Activated T-helper 17 cell treated with anti-CD3 and anti-CD28 coated beads, Interleukin-2, amount 50 U/mL, for 72 hours (primary cell): Measurements from ENCODE around the gene AMPD2. TPM values are rescaled to one million over a fixed set of nuclear protein-coding genes. Genes with fewer than 3 reads are reported as not detected.
A peak's percentile ranks its signal among the peaks of the same experiment; 100 is the strongest.

Experiments used
- ATAC-seq: fragments of 150-1000 bp; cut with Tn5 transposase; replicated peaks from 2 replicates; pipeline ENCODE4 v1.10.0; 2021; ENCODE audit warnings: mild to moderate bottlenecking, moderate library complexity
- H3K27ac Mint-ChIP-seq: one replicate; pipeline ENCODE4 v1.8.0; 2022; ENCODE audit warnings: mixed read lengths
- H3K27me3 Mint-ChIP-seq: one replicate; pipeline ENCODE4 v1.8.0; 2022; ENCODE audit warnings: mixed read lengths
- H3K36me3 Mint-ChIP-seq: one replicate; pipeline ENCODE4 v1.8.0; 2022; ENCODE audit warnings: low read depth, mild to moderate bottlenecking, mixed read lengths
- H3K4me1 Mint-ChIP-seq: one replicate; pipeline ENCODE4 v1.8.0; 2022; ENCODE audit warnings: mixed read lengths
- H3K4me3 Mint-ChIP-seq: one replicate; pipeline ENCODE4 v1.8.0; 2022; ENCODE audit warnings: mild to moderate bottlenecking, mixed read lengths
- H3K9me3 Mint-ChIP-seq: one replicate; pipeline ENCODE4 v1.8.0; 2022; ENCODE audit warnings: mixed read lengths
- total RNA-seq, 2 donors: library from RNA; stranded (reverse); gene quantifications; one replicate each; pipeline ENCODE4 v1.2.3, GENCODE V29; 2022

AMPD2 gene
- total RNA-seq, 2 donors from 2014 or later: 97.1 to 135 TPM

GRCh38 chr1:109622137-109622892 lies 2.7 kb downstream of the AMPD2 start:
- Mint-ChIP-seq H3K9me3 (no peaks in the 10 kb centered on the region), H3K4me3 (peak overlapping the region; percentile 97), H3K4me1 (peaks cover 27% of the 10 kb centered on the region), H3K36me3 (peaks cover 48% of the 10 kb centered on the region), H3K27ac (peak overlapping the region; percentile 99), H3K27me3 (no peaks in the 10 kb centered on the region)
- no peak for ATAC-seq

- Mint-ChIP-seq H3K9me3 (no peaks in the 10 kb centered on the region), H3K27ac (peak overlapping the region; percentile 99), H3K36me3 (peaks cover 54% of the 10 kb centered on the region), H3K4me1 (peaks cover 24% of the 10 kb centered on the region), H3K4me3 (peak overlapping the region; percentile 97), H3K27me3 (no peaks in the 10 kb centered on the region)
- no peak for ATAC-seq
These were observed 3.3 kb downstream of the AMPD2 start for GRCh38 chr1:109622895-109623294.

GRCh38 chr1:109623601-109624161 lies 4.0 kb downstream of the AMPD2 start:
- no peaks in the 10 kb centered on the region for H3K9me3 Mint-ChIP-seq
- H3K27me3 Mint-ChIP-seq: no peaks in the 10 kb centered on the region
- peak overlapping the region; percentile 97 for H3K4me3 Mint-ChIP-seq
- peaks cover 19% of the 10 kb centered on the region for H3K4me1 Mint-ChIP-seq
- peaks cover 62% of the 10 kb centered on the region for H3K36me3 Mint-ChIP-seq
- H3K27ac Mint-ChIP-seq: peak overlapping the region; percentile 99
- ATAC-seq: no peak

- H3K27ac Mint-ChIP-seq: peak overlapping the region; percentile 99
- H3K4me1 Mint-ChIP-seq: peaks cover 13% of the 10 kb centered on the region
- H3K36me3 Mint-ChIP-seq: peaks cover 65% of the 10 kb centered on the region
- H3K4me3 Mint-ChIP-seq: peak overlapping the region; percentile 97
- no peaks in the 10 kb centered on the region for H3K9me3 Mint-ChIP-seq
- no peaks in the 10 kb centered on the region for H3K27me3 Mint-ChIP-seq
- ATAC-seq: no peak
These were observed 4.8 kb downstream of the AMPD2 start for GRCh38 chr1:109624201-109625010.

- Mint-ChIP-seq H3K4me3 (no peak overlapping the region), H3K27ac (peak overlapping the region; percentile 74), H3K4me1 (peaks cover 16% of the 10 kb centered on the region), H3K9me3 (no peaks in the 10 kb centered on the region), H3K27me3 (no peaks in the 10 kb centered on the region), H3K36me3 (peaks cover 65% of the 10 kb centered on the region)
- ATAC-seq: no peak
These were observed 5.5 kb downstream of the AMPD2 start for GRCh38 chr1:109625176-109625575.

- H3K27ac Mint-ChIP-seq: peak overlapping the region; percentile 74
- ATAC-seq: no peak
These were observed 6.2 kb downstream of the AMPD2 start for GRCh38 chr1:109625601-109626560.

GRCh38 chr1:109626682-109627408 lies 7.2 kb downstream of the AMPD2 start:
- Mint-ChIP-seq H3K9me3 (no peaks in the 10 kb centered on the region), H3K27me3 (no peaks in the 10 kb centered on the region), H3K36me3 (peaks cover 62% of the 10 kb centered on the region), H3K4me1 (peaks cover 12% of the 10 kb centered on the region), H3K4me3 (no peak overlapping the region), H3K27ac (no peak overlapping the region)
- no peak for ATAC-seq

More at GRCh38 chr1:109625601-109626560, 6.2 kb downstream of the AMPD2 start:
- peaks cover 60% of the 10 kb centered on the region for H3K36me3 Mint-ChIP-seq
- no peak overlapping the region for H3K4me3 Mint-ChIP-seq
- no peaks in the 10 kb centered on the region for H3K27me3 Mint-ChIP-seq
- peaks cover 16% of the 10 kb centered on the region for H3K4me1 Mint-ChIP-seq
- no peaks in the 10 kb centered on the region for H3K9me3 Mint-ChIP-seq

GRCh38 chr1:109627692-109628399 lies 8.2 kb downstream of the AMPD2 start:
- Mint-ChIP-seq H3K36me3 (peaks cover 62% of the 10 kb centered on the region), H3K27me3 (no peaks in the 10 kb centered on the region), H3K4me3 (no peak overlapping the region), H3K27ac (no peak overlapping the region), H3K9me3 (no peaks in the 10 kb centered on the region), H3K4me1 (peaks cover 7% of the 10 kb centered on the region)
- no peak for ATAC-seq

- Mint-ChIP-seq H3K4me3 (no peak overlapping the region), H3K9me3 (no peaks in the 10 kb centered on the region), H3K27ac (no peak overlapping the region), H3K4me1 (peaks cover 4% of the 10 kb centered on the region), H3K36me3 (peaks cover 62% of the 10 kb centered on the region), H3K27me3 (no peaks in the 10 kb centered on the region)
- peak; percentile 45 for ATAC-seq
These were observed 9.1 kb downstream of the AMPD2 start for GRCh38 chr1:109628540-109629321.

- H3K9me3 Mint-ChIP-seq: no peaks in the 10 kb centered on the region
- H3K4me1 Mint-ChIP-seq: peaks cover 7% of the 10 kb centered on the region
- peaks cover 62% of the 10 kb centered on the region for H3K36me3 Mint-ChIP-seq
- H3K27me3 Mint-ChIP-seq: no peaks in the 10 kb centered on the region
- no peak overlapping the region for H3K27ac Mint-ChIP-seq
- no peak overlapping the region for H3K4me3 Mint-ChIP-seq
- ATAC-seq: no peak
These were observed 9.9 kb downstream of the AMPD2 start for GRCh38 chr1:109629372-109630030.

GRCh38 chr1:109630081-109630897 lies 10.7 kb downstream of the AMPD2 start:
- Mint-ChIP-seq H3K4me1 (peaks cover 15% of the 10 kb centered on the region), H3K9me3 (no peaks in the 10 kb centered on the region), H3K4me3 (no peak overlapping the region), H3K36me3 (peaks cover 61% of the 10 kb centered on the region), H3K27ac (no peak overlapping the region), H3K27me3 (no peaks in the 10 kb centered on the region)
- ATAC-seq: no peak
